ENCODE results near the gene MRPL4. TPM values are rescaled to one million over a fixed set of nuclear protein-coding genes. Genes with fewer than 3 reads are reported as not detected.

MRPL4 gene
- total RNA-seq, 4 donors from 2014 or later: 44.1 to 89.6 (median 62.5) TPM

DNA sequence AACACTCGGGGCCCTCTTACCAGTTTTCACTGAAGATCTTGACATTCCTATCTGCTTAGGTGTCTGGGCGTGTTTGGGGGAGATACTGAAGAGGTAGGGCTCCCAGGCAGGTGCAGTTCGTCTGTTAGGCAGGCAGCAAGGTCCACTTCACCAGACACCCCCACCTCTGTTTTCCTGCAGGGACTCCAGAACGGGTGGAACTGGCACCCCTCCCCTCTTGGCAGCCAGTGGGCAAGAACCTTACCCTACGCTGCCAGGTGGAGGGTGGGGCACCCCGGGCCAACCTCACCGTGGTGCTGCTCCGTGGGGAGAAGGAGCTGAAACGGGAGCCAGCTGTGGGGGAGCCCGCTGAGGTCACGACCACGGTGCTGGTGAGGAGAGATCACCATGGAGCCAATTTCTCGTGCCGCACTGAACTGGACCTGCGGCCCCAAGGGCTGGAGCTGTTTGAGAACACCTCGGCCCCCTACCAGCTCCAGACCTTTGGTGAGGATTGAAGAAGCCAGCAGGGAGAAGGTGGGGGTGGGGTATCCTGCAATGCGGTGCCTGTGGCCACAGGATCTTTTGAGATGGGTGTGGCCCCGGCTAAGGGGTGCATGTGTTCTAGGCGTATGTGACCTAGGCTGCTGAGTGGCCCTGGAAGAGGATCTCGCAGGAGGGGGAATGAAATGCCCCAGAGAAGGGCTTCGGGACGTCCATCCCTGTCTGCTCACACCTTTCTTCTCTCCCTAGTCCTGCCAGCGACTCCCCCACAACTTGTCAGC is 31.5 kb downstream of the MRPL4 start:
- in situ Hi-C loops (cut with MboI; ENCODE audit: low pct_ligation_motif_present in 1 of 4, low pct_unique_long_range_greater_than_20kb in 1 of 4, low sequenced_read_pairs in 3 of 4): no loop called here

DNA sequence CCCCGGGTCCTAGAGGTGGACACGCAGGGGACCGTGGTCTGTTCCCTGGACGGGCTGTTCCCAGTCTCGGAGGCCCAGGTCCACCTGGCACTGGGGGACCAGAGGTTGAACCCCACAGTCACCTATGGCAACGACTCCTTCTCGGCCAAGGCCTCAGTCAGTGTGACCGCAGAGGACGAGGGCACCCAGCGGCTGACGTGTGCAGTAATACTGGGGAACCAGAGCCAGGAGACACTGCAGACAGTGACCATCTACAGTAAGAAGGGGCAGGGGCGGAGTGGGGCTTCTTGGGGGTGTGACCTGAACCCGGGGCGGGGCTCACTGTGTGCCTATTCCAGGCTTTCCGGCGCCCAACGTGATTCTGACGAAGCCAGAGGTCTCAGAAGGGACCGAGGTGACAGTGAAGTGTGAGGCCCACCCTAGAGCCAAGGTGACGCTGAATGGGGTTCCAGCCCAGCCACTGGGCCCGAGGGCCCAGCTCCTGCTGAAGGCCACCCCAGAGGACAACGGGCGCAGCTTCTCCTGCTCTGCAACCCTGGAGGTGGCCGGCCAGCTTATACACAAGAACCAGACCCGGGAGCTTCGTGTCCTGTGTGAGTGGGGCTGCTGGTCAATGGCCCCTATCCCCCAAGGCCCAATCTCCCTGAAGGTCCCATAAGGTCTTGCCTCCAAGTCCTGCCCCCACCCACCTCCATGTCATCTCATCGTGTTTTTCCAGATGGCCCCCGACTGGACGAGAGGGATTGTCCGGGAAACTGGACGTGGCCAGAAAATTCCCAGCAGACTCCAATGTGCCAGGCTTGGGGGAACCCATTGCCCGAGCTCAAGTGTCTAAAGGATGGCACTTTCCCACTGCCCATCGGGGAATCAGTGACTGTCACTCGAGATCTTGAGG is 32.3 kb downstream of the MRPL4 start:
- H3K9me3 ChIP-seq: no peaks in the 10 kb centered on the region
- peaks cover 28% of the 10 kb centered on the region for H3K27me3 ChIP-seq
- TF ChIP-seq, protein P1, sequence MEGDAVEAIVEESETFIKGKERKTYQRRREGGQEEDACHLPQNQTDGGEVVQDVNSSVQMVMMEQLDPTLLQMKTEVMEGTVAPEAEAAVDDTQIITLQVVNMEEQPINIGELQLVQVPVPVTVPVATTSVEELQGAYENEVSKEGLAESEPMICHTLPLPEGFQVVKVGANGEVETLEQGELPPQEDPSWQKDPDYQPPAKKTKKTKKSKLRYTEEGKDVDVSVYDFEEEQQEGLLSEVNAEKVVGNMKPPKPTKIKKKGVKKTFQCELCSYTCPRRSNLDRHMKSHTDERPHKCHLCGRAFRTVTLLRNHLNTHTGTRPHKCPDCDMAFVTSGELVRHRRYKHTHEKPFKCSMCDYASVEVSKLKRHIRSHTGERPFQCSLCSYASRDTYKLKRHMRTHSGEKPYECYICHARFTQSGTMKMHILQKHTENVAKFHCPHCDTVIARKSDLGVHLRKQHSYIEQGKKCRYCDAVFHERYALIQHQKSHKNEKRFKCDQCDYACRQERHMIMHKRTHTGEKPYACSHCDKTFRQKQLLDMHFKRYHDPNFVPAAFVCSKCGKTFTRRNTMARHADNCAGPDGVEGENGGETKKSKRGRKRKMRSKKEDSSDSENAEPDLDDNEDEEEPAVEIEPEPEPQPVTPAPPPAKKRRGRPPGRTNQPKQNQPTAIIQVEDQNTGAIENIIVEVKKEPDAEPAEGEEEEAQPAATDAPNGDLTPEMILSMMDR (IDR thresholded peaks at IDR 0.05): no peak
- no peak for TF ChIP-seq POLR2AphosphoS5 (IDR thresholded peaks at IDR 0.05)
- no peak for TF ChIP-seq POLR2A (IDR thresholded peaks at IDR 0.05)
- no peak for TF ChIP-seq EP300 (IDR thresholded peaks at IDR 0.05; ENCODE audit: low read depth)
- intact Hi-C loops (cut with DNase I; ENCODE audit: low total_unique reads) (no loop called here), in situ Hi-C loops (cut with MboI; ENCODE audit: low pct_ligation_motif_present in 1 of 4, low pct_unique_long_range_greater_than_20kb in 1 of 4, low sequenced_read_pairs in 3 of 4) (no loop called here)
- no peak overlapping the region for H3K27ac ChIP-seq
- H3K4me1 ChIP-seq: peaks cover 8 to 25% (median 21%) of the 10 kb centered on the region in 4 donors
- no peaks in the 10 kb centered on the region for H3K36me3 ChIP-seq
- WGBS, 2 donors (ENCODE audit: low coverage in 1 of 2): 91% methylated on average over 33 of the region's 34 CpGs; no CpG with 5 or more reads in 1 of the 2 donors
- no peak overlapping the region for H3K4me3 ChIP-seq
- no peak for DNase-seq

More for the DNA sequence above, 31.5 kb downstream of the MRPL4 start:
- no peaks in the 10 kb centered on the region for H3K36me3 ChIP-seq
- H3K4me3 ChIP-seq: no peak overlapping the region
- no peak for DNase-seq
- WGBS, 2 donors (ENCODE audit: low coverage in 1 of 2): 60 to 79% methylated on average over 1 to 22 of the region's 23 CpGs
- TF ChIP-seq POLR2AphosphoS5 (IDR thresholded peaks at IDR 0.05) (no peak), POLR2A (IDR thresholded peaks at IDR 0.05) (no peak), EP300 (IDR thresholded peaks at IDR 0.05; ENCODE audit: low read depth) (no peak)
- TF ChIP-seq, protein P1 (IDR thresholded peaks at IDR 0.05): no peak
- no peak overlapping the region for H3K27ac ChIP-seq
- peaks cover under 1 to 17% (median 12%) of the 10 kb centered on the region in 4 donors for H3K4me1 ChIP-seq
- no peaks in the 10 kb centered on the region for H3K9me3 ChIP-seq
- H3K27me3 ChIP-seq: peaks cover 20% of the 10 kb centered on the region
- intact Hi-C loops (cut with DNase I; ENCODE audit: low total_unique reads): no loop called here

DNA sequence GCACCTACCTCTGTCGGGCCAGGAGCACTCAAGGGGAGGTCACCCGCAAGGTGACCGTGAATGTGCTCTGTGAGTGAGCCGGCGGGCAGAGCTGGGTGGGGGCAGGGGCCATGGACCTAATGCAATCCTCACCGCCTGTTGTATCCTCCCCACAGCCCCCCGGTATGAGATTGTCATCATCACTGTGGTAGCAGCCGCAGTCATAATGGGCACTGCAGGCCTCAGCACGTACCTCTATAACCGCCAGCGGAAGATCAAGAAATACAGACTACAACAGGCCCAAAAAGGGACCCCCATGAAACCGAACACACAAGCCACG is 32.9 kb downstream of the MRPL4 start:
- 95% methylated on average over 13 of the region's 13 CpGs; no CpG with 5 or more reads in 1 of the 2 donors for WGBS, 2 donors (ENCODE audit: low coverage in 1 of 2)
- Histone ChIP-seq H3K4me1 (peaks cover 13 to 31% (median 27%) of the 10 kb centered on the region in 4 donors), H3K27ac (no peak overlapping the region), H3K36me3 (no peaks in the 10 kb centered on the region), H3K4me3 (no peak overlapping the region), H3K9me3 (no peaks in the 10 kb centered on the region), H3K27me3 (peaks cover 34% of the 10 kb centered on the region)
- no peak for DNase-seq
- TF ChIP-seq POLR2AphosphoS5 (IDR thresholded peaks at IDR 0.05) (no peak), EP300 (IDR thresholded peaks at IDR 0.05; ENCODE audit: low read depth) (no peak), POLR2A (IDR thresholded peaks at IDR 0.05) (no peak)
- TF ChIP-seq, protein P1 (IDR thresholded peaks at IDR 0.05): no peak
- intact Hi-C loops (cut with DNase I; ENCODE audit: low total_unique reads): loop anchor here (5.0 kb wide), 1 partner anchor 647 kb away; no protein-coding TSS in a partner anchor
- in situ Hi-C loops (cut with MboI; ENCODE audit: low pct_ligation_motif_present in 1 of 4, low pct_unique_long_range_greater_than_20kb in 1 of 4, low sequenced_read_pairs in 3 of 4): no loop called here

DNA sequence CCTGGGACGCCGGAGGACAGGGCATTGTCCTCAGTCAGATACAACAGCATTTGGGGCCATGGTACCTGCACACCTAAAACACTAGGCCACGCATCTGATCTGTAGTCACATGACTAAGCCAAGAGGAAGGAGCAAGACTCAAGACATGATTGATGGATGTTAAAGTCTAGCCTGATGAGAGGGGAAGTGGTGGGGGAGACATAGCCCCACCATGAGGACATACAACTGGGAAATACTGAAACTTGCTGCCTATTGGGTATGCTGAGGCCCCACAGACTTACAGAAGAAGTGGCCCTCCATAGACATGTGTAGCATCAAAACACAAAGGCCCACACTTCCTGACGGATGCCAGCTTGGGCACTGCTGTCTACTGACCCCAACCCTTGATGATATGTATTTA is 33.4 kb downstream of the MRPL4 start:
- no peak overlapping the region for H3K4me3 ChIP-seq
- H3K27me3 ChIP-seq: peaks cover 39% of the 10 kb centered on the region
- TF ChIP-seq EP300 (IDR thresholded peaks at IDR 0.05; ENCODE audit: low read depth) (no peak), POLR2A (IDR thresholded peaks at IDR 0.05) (no peak), POLR2AphosphoS5 (IDR thresholded peaks at IDR 0.05) (no peak)
- TF ChIP-seq, protein P1 (IDR thresholded peaks at IDR 0.05): no peak
- H3K4me1 ChIP-seq: peaks cover 18 to 34% (median 31%) of the 10 kb centered on the region in 4 donors
- no peaks in the 10 kb centered on the region for H3K36me3 ChIP-seq
- 83 to 85% methylated on average over 1 to 4 of the region's 4 CpGs for WGBS, 2 donors (ENCODE audit: low coverage in 1 of 2)
- no peak for DNase-seq
- no peaks in the 10 kb centered on the region for H3K9me3 ChIP-seq
- no peak overlapping the region for H3K27ac ChIP-seq
- in situ Hi-C loops (cut with MboI; ENCODE audit: low pct_ligation_motif_present in 1 of 4, low pct_unique_long_range_greater_than_20kb in 1 of 4, low sequenced_read_pairs in 3 of 4): no loop called here
- intact Hi-C loops (cut with DNase I; ENCODE audit: low total_unique reads): loop anchor here (5.0 kb wide), 1 partner anchor 647 kb away; no protein-coding TSS in a partner anchor
